ENCODE measurements around the gene CLDN3.
A peak's percentile ranks its signal among the peaks of the same experiment; 100 is the strongest.
"Not testable (repeated sequence)": the region's sequence is repeated elsewhere in the genome, so short reads cannot be mapped to it uniquely, and the experiment has no call there.

CLDN3 gene

DNA sequence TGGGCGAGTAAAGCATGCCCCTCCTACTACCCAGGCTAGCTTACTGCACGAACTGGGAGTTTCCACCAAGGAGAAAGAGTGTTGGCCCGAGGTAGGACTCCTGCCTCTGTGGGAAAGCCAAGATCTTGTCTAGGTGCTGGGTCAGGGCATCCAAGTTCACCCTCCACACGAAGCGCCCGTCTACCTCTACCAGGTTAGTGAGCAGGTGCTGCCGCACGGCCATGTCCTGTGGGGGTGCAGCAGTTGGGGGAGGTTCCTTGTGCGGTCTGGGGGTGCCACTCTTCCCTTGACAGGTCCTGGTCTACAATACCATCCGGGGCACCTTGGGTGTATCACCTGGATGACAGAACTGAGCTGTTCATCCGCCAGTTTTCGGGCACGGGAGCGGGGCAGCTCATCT is 33.2 kb downstream of the CLDN3 start:
- DNase-seq (ENCODE audit: low spot score): no peak

DNA sequence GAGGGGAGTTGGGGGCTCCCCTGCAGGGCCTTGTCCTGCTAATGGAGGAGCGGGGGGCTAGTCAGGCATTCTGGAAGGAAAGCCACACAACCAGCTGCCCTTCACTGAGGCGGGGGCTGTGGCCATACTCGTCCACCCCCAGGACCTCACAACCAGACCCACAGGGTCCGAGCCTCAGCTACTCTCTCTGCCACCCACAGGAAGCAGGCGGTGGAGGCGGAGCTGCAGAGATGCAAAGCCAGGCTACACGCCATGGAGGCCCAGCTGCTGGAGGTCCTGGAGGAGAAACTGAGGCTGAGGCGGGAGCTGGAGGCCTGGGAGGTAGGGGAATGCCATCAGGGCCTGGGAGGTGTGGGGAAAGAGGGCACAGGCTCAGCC is 34.6 kb downstream of the CLDN3 start:
- no peak for DNase-seq (ENCODE audit: low spot score)

DNA sequence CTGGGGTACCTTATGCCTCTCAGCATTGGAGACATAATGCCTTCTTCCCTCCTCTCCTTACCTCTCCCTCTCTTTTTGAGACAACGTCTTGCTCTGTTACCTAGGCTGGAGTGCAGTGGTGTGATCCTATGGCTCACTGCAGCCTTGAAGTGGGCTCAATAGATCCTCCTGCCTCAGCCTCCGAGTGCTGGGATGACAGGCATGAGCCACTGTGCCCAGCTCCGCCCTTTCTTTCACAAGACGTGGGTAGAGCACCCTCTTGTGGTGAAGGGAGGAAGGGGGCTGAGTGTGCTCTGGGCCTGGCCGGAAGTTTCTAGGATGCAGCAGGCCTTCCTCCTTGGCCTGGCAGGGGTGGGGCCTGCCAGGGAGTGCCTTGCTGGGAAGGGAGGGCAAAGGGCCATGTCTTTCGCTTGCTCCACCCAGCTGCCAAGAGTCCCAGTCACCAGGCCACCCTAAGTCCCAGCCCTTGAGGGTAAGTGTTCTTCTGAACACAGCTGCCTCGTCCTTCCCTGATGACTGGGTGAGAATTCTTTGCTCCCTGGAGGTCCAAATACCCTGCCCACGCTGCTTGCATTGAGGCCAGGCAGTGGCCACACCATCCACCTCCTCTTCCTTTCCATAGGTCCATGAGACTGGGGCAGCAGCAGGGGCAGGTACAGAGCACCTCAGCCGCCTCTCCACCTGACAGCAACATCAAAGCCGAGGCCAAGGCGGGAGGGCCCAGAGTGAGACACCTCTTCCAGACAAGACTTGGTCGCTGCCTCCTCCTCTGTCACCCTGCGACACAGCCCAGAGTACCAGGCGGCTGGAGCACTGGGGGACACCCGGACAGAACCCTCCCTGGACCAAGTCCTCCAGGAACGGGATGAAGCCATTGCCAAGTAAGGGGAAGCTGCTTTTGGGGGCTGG is 35.2 kb downstream of the CLDN3 start:
- peak; percentile 64 for DNase-seq (ENCODE audit: low spot score)

DNA sequence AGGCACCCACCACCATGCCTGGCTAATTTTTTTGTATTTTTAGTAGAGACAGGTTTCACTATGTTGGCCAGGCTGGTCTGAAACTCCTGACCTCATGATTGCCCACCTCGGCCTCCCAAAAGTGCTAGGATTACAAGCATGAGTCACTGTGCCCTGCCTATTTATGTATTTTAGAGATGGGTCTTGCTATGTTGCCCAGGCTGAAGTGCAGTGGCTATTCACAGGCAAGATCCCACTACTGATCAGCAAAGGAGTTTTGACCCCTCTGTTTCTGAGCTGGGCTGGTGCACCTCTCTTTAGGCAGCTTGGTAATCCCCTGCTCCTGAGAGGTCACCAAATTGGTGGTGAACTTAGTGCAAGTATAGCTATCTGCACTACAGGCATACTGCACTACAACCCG is 37.7 kb downstream of the CLDN3 start:
- DNase-seq (ENCODE audit: low spot score): no peak

DNA sequence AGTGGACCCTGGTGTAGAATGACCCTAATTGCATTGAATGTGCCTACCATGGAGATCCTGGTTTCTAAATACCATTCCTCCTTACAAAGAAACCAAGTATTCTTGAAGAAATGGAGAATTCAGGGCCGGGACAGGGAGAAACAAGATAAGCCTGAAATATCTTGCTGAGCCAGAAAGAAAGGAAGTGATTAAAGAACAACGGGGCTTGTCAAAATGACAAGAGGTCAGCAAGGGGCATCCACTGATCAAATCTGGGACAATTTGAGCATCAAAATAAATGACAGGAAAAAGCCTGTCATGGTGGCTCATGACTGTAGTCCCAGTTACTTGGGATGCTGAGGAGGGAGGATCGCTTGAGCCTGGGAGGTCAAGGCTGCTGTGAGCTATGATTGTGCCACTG is 39.6 kb downstream of the CLDN3 start:
- DNase-seq (ENCODE audit: low spot score): no peak

DNA sequence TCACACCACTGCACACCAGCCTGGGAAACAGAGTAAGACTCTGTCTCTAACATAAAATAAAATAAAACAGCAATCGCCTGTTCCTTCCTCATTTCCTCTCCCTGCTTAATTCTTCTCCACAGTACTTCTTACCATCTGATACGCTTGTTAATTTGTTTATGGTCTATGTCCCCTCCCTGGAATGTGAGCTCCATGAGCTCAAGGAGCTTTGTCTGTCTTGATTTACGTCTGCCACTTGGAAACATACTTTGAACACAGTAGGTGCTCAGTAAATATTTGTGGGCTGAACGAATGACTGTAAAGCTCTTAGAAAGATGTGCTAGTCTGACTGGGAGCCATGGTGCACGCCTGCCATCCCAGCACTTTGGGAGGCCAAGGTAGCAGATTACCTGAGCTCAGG is 41.5 kb downstream of the CLDN3 start:
- no peak for DNase-seq (ENCODE audit: low spot score)

DNA sequence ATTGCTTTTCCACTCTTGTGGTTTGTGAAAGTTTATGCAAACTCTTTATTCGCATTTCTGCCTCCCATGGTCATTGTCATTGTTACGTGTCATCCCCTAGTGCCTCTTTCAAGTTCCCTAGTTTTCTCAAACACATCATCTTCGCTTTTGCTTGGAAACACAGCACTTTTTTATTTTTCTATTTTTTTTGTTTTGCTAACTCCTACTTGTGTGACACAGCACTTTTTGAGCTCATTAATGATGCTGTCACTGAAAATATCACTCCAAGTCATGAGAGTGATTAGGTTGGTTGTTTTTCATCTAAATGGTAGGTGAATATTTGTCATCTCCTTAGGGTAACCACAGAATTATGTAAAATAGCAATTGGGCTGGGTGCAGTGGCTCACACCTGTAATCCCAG is 42.1 kb downstream of the CLDN3 start:
- DNase-seq (ENCODE audit: low spot score): no peak

DNA sequence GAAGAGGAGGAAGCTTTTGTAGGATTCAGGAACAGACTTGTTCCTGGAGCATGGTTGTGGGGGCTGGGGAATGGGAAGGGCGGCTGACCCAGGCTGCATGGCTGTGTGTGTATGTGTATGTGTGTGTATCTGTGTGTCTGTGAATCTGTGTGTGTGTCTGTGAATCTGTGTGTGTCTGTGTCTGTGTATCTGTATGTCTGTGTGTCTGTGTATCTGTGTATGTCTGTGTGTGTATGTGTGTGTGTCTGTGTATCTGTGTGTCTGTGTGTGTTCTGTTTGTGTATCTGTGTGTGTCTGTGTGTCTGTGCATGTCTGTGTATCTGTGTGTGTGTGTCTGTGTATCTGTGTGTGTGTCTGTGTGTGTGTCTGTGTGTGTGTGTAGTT is 44.0 kb downstream of the CLDN3 start:
- no peak for DNase-seq (ENCODE audit: low spot score)

DNA sequence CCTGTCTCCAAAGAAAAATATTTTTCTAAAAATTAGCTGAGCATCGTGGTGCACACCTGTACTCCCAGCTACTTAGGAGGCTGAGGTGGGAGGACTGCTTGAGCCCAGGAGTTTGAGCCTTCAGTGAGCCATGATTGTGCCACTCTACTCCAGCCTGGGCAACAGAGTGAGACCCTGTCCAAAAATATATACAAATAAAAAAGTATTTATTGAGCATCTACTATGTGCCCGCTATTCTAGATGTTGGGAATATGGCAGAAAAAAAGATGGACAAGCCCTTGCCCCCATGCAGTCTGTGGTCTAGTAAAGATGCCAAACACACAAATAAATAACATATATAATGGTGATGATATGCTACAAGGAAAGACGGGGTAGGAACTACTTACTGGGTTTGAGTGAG is 46.3 kb downstream of the CLDN3 start:
- no peak for DNase-seq (ENCODE audit: low spot score)

DNA sequence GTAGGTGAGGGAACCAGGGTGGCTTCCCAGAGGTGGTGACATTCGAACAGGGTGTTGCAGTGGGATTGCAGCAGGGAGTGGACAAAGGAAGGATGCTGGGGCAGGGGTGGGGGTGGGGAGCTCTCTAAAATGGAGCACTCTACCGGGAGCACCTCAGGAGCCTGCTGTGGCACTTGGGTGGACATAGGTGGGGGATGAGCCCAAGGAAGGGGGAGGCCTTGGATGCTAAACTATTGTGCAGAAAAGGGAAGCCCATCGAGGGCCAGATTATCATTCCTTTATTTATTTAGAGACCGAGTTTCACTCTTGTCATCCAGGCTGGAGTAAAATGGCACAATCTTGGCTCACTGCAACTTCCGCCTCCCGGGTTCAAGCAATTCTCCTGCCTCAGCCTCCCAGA is 47.3 kb downstream of the CLDN3 start:
- no peak for DNase-seq (ENCODE audit: low spot score)

DNA sequence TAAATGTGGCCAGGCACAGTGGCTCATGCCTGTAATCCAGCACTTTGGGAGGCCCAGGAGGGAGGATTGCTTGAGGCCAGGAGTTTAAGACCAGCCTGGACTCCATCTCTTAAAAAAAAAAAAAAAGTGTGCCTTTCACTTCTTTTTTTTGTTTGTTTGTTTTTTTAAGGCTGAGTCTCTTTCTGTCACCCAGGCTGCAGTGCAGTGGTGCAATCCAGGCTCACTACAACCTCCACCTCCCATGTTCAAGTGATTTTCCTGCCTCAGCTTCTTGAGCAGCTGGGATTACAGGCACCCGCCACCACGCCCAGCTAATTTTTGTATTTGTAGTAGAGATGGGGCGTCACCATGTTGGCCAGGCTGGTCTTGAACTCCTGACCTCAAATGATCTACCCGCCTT is 47.9 kb downstream of the CLDN3 start:
- DNase-seq (ENCODE audit: low spot score): not testable (repeated sequence)

DNA sequence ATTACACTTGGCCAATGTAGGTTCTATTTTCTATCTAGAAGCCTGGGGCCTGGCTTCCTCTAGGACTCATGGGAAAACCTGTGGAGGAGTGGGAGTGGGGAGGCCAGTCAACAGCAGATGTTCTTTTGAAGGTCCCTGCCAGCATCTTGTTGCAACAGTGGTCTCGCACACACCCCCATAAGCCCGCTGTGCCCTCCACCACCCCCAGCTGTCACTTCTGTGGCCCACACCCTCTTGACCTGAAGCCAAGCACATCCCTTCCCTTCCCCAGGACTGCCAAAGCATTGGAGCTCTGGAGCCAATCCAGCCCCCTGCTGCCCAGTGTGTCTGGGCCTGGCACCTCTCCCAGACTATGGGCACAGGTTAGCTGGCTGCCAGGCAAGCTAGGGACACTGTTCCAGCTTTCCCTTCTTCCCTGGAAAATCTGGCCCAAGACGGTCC is 48.7 kb downstream of the CLDN3 start:
- peak; percentile 78 for DNase-seq (ENCODE audit: low spot score)

DNA sequence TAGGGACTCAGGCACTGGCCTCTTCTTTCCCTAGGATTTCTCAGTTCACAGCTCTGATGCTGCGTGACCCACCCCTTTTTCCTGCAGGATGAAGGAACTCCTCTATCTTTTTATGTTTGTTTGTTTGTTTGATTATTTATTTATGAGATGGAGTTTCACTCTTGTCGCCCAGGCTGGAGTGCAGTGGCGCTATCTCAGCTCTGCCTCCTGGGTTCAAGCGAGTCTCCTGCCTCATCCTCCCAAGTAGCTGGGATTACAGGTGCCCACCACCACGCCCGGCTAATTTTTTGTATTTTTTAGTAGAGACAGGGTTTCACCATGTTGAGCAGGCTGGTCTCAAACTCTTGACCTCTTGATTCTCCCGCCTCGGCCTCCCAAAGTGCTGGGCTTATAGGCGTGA is 49.6 kb downstream of the CLDN3 start:
- not testable (repeated sequence) for DNase-seq (ENCODE audit: low spot score)

DNA sequence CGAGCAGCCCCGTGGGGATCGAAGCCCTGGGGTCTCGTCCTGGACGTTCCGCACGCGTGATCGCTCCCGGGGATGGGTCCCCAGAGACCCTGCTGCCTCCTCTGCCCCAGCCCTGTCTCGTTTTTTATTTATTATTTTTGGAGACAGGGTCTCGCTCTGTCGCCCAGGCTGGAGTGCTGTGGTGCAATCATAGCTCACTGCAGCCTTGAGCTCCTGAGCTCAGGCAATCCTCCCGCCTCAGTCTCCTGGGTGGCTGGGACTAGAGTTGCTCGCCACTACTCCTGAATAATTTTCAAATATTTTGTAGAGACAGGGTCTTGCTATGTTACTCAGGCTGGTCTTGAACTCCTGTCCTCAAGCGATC is 50.3 kb downstream of the CLDN3 start:
- DNase-seq (ENCODE audit: low spot score): no peak

Measured in Ammon's horn (tissue), 1 donor.